HepG2 (cell line): ENCODE results near the gene VKORC1. TPM values are rescaled to one million over a fixed set of nuclear protein-coding genes. Genes with fewer than 3 reads are reported as not detected.

ENCODE experiments used
- CBX5 ChIP-seq: sonication (generic); formaldehyde crosslinking; IDR thresholded peaks from 2 replicates; pipeline ENCODE4 v1.4.0; 2020; ENCODE audit warnings: missing genetic modification reagents, borderline replicate concordance
- GTF2F1 ChIP-seq: fragments of 150-350 bp; IDR thresholded peaks from 2 replicates; pipeline ENCODE4 v1.6.1; 2014; ENCODE audit warnings: low read length
- KMT2A ChIP-seq: sonication (generic); formaldehyde crosslinking; IDR thresholded peaks from 2 replicates; pipeline ENCODE4 v1.4.0; 2020; ENCODE audit warnings: missing genetic modification reagents
- NONO ChIP-seq, 2 experiments: fragments of 450-650 bp in 1 of 2; sonication (generic) in 1 of 2; formaldehyde crosslinking in 1 of 2; IDR thresholded peaks in 1 of 2; conservative IDR thresholded peaks in 1 of 2; 2 replicates each; pipeline versions ENCODE4 v1.6.1 to v1.8.0; 2017 to 2022; ENCODE audit warnings: mild to moderate bottlenecking in 1 of 2, missing genetic modification reagents in 1 of 2, moderate library complexity in 1 of 2
- PHF8 ChIP-seq: sonication (generic); formaldehyde crosslinking; IDR thresholded peaks from 2 replicates; pipeline ENCODE4 v1.5.0; 2020; ENCODE audit warnings: missing genetic modification reagents
- RFX3 ChIP-seq: IDR thresholded peaks from 2 replicates; pipeline ENCODE4 v1.6.1; 2016; ENCODE audit warnings: missing biosample characterization, missing genetic modification reagents
- RFX5 ChIP-seq: IDR thresholded peaks from 2 replicates; pipeline ENCODE4 v1.6.1; 2011; ENCODE audit warnings: low read depth, low read length, improper control_type of control experiment
- ZNF557 ChIP-seq: sonication (generic); formaldehyde crosslinking; IDR thresholded peaks from 2 replicates; pipeline ENCODE4 v1.4.0; 2020; ENCODE audit warnings: missing genetic modification reagents
- ZNF605 ChIP-seq: sonication (generic); formaldehyde crosslinking; IDR thresholded peaks from 2 replicates; pipeline ENCODE4 v1.8.0; 2022; ENCODE audit warnings: mild to moderate bottlenecking, missing genetic modification reagents
- ZNF737 ChIP-seq: sonication (generic); formaldehyde crosslinking; IDR thresholded peaks from 2 replicates; pipeline ENCODE4 v1.5.0; 2020; ENCODE audit warnings: missing genetic modification reagents, mild to moderate bottlenecking, borderline replicate concordance
- ZNF781 ChIP-seq: sonication (generic); formaldehyde crosslinking; IDR thresholded peaks from 2 replicates; pipeline ENCODE4 v1.5.1; 2020; ENCODE audit warnings: borderline replicate concordance, mild to moderate bottlenecking, missing genetic modification reagents; ENCODE audit errors: not compliant biosample characterization
- polyA plus RNA-seq, 8 experiments: library from polyadenylated mRNA; depleted of rRNA in 3 of 8; stranded (reverse) in 7 of 8; unstranded in 1 of 8; fragments of >200 nt; fragmentation: Illumina TruSeq in 4 of 8; extraction: Trizol in 4 of 8; gene quantifications; 2 replicates each; pipeline versions ENCODE4 v1.2.1 to v1.2.3, GENCODE V29; 2011 to 2016; ENCODE audit warnings: low read depth in 4 of 8, missing spikeins in 1 of 8, mixed read lengths in 1 of 8; ENCODE audit not compliant: insufficient read depth in 1 of 8
- total RNA-seq, 5 experiments: library from RNA; depleted of rRNA; stranded (reverse); fragments of >200 nt; fragmentation: Illumina TruSeq; extraction: Trizol; gene quantifications; 2 replicates each; pipeline ENCODE4 v1.2.3, GENCODE V29; 2016; ENCODE audit warnings: low read depth in 1 of 5
- TF ChIP-seq, protein P1 (sequence below): sonication (generic); formaldehyde crosslinking; IDR thresholded peaks from 2 replicates; pipeline ENCODE4 v1.4.0; 2020; ENCODE audit warnings: missing genetic modification reagents, mild to moderate bottlenecking, borderline replicate concordance
- TF ChIP-seq, protein P2 (sequence below): sonication (generic); formaldehyde crosslinking; IDR thresholded peaks from 2 replicates; pipeline ENCODE4 v1.5.0; 2020; ENCODE audit warnings: missing genetic modification reagents
- TF ChIP-seq, protein P3 (sequence below): sonication (generic); formaldehyde crosslinking; IDR thresholded peaks from 2 replicates; pipeline ENCODE4 v1.4.0; 2020; ENCODE audit warnings: mild to moderate bottlenecking, missing genetic modification reagents, borderline replicate concordance
- TF ChIP-seq, protein P4 (sequence below): sonication (generic); formaldehyde crosslinking; IDR thresholded peaks from 2 replicates; pipeline ENCODE4 v1.4.0; 2020; ENCODE audit warnings: missing genetic modification reagents, borderline replicate concordance

VKORC1 gene
- total and polyA plus RNA-seq, 2 of the 13 experiments (the other 11 are each of a cell fraction or from before 2014, with no cell fraction given) = 141 to 615 TPM

DNA sequence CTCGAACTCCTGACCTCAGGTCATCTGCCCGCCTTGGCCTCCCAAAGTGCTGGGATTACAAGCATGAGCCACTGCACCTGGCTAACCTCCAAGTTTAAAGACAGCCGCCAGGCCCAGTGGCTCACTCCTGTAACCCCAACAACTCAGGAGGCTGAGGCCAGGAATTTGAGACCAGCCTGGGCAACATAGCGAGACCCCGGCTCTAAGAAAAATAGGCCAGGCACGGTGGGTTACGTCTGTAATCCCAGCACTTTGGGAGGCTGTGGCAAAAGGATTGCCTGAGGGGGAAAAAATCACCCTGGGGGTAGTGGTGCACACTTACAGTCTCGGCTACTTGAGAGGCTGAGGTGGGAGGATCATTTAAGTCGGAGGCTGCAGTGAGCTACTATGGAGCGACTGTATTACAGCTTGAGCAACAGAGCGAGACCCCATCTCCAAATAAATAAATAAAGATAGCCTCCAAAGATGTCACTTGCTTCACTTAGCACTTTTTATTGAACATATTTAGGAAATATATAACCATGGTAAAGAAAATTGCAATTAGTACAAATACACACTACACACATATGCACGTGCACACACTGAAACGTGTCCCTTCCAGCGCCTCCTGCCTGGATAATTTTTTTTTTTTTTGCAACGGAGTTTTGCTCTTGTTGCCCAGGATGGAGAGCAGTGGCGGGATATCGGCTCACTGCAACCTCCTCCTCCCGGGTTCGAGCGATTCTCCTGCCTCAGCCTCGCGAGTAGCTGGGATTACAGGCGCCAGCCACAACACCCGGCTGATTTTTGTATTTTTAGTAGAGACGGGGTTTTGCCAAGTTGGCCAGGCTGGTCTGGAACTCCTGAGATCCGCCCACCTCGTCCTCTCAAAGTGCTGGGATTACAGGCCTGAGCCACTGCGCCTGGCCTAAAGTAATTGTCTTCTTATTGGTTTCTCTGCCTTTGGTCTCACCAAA is 12.2 kb upstream of the VKORC1 start (continued):
- TF ChIP-seq ZNF781 (CRISPR knock-in tag) (no peak), ZNF737 (no peak), RFX5 (no peak), PHF8 (CRISPR knock-in tag) (no peak), GTF2F1 (no peak), CBX5 (CRISPR knock-in tag) (no peak), NONO (IDR thresholded peaks at IDR 0.05) (no peak), NONO (CRISPR knock-in tag; conservative IDR thresholded peaks at IDR 0.05) (no peak), RFX3 (no peak), KMT2A (CRISPR knock-in tag) (no peak), ZNF605 (peak; percentile 59; the same call in 1 of the 2 replicates), ZNF557 (CRISPR knock-in tag) (0 out of 2 replicates have a peak, but pooled peaks have one; percentile 49)
- TF ChIP-seq, protein P1, sequence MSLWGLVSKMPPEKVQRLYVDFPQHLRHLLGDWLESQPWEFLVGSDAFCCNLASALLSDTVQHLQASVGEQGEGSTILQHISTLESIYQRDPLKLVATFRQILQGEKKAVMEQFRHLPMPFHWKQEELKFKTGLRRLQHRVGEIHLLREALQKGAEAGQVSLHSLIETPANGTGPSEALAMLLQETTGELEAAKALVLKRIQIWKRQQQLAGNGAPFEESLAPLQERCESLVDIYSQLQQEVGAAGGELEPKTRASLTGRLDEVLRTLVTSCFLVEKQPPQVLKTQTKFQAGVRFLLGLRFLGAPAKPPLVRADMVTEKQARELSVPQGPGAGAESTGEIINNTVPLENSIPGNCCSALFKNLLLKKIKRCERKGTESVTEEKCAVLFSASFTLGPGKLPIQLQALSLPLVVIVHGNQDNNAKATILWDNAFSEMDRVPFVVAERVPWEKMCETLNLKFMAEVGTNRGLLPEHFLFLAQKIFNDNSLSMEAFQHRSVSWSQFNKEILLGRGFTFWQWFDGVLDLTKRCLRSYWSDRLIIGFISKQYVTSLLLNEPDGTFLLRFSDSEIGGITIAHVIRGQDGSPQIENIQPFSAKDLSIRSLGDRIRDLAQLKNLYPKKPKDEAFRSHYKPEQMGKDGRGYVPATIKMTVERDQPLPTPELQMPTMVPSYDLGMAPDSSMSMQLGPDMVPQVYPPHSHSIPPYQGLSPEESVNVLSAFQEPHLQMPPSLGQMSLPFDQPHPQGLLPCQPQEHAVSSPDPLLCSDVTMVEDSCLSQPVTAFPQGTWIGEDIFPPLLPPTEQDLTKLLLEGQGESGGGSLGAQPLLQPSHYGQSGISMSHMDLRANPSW = no peak
- TF ChIP-seq, protein P2, sequence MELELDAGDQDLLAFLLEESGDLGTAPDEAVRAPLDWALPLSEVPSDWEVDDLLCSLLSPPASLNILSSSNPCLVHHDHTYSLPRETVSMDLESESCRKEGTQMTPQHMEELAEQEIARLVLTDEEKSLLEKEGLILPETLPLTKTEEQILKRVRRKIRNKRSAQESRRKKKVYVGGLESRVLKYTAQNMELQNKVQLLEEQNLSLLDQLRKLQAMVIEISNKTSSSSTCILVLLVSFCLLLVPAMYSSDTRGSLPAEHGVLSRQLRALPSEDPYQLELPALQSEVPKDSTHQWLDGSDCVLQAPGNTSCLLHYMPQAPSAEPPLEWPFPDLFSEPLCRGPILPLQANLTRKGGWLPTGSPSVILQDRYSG = no peak
- TF ChIP-seq, protein P3, sequence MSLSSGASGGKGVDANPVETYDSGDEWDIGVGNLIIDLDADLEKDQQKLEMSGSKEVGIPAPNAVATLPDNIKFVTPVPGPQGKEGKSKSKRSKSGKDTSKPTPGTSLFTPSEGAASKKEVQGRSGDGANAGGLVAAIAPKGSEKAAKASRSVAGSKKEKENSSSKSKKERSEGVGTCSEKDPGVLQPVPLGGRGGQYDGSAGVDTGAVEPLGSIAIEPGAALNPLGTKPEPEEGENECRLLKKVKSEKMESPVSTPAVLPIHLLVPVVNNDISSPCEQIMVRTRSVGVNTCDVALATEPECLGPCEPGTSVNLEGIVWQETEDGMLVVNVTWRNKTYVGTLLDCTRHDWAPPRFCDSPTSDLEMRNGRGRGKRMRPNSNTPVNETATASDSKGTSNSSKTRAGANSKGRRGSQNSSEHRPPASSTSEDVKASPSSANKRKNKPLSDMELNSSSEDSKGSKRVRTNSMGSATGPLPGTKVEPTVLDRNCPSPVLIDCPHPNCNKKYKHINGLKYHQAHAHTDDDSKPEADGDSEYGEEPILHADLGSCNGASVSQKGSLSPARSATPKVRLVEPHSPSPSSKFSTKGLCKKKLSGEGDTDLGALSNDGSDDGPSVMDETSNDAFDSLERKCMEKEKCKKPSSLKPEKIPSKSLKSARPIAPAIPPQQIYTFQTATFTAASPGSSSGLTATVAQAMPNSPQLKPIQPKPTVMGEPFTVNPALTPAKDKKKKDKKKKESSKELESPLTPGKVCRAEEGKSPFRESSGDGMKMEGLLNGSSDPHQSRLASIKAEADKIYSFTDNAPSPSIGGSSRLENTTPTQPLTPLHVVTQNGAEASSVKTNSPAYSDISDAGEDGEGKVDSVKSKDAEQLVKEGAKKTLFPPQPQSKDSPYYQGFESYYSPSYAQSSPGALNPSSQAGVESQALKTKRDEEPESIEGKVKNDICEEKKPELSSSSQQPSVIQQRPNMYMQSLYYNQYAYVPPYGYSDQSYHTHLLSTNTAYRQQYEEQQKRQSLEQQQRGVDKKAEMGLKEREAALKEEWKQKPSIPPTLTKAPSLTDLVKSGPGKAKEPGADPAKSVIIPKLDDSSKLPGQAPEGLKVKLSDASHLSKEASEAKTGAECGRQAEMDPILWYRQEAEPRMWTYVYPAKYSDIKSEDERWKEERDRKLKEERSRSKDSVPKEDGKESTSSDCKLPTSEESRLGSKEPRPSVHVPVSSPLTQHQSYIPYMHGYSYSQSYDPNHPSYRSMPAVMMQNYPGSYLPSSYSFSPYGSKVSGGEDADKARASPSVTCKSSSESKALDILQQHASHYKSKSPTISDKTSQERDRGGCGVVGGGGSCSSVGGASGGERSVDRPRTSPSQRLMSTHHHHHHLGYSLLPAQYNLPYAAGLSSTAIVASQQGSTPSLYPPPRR (CRISPR knock-in tag) = no peak
- TF ChIP-seq, protein P4, sequence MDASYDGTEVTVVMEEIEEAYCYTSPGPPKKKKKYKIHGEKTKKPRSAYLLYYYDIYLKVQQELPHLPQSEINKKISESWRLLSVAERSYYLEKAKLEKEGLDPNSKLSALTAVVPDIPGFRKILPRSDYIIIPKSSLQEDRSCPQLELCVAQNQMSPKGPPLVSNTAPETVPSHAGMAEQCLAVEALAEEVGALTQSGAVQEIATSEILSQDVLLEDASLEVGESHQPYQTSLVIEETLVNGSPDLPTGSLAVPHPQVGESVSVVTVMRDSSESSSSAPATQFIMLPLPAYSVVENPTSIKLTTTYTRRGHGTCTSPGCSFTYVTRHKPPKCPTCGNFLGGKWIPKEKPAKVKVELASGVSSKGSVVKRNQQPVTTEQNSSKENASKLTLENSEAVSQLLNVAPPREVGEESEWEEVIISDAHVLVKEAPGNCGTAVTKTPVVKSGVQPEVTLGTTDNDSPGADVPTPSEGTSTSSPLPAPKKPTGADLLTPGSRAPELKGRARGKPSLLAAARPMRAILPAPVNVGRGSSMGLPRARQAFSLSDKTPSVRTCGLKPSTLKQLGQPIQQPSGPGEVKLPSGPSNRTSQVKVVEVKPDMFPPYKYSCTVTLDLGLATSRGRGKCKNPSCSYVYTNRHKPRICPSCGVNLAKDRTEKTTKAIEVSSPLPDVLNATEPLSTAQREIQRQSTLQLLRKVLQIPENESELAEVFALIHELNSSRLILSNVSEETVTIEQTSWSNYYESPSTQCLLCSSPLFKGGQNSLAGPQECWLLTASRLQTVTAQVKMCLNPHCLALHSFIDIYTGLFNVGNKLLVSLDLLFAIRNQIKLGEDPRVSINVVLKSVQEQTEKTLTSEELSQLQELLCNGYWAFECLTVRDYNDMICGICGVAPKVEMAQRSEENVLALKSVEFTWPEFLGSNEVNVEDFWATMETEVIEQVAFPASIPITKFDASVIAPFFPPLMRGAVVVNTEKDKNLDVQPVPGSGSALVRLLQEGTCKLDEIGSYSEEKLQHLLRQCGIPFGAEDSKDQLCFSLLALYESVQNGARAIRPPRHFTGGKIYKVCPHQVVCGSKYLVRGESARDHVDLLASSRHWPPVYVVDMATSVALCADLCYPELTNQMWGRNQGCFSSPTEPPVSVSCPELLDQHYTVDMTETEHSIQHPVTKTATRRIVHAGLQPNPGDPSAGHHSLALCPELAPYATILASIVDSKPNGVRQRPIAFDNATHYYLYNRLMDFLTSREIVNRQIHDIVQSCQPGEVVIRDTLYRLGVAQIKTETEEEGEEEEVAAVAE (CRISPR knock-in tag) = no peak
